ENCODE measurements around the gene CNTNAP2.

DNA sequence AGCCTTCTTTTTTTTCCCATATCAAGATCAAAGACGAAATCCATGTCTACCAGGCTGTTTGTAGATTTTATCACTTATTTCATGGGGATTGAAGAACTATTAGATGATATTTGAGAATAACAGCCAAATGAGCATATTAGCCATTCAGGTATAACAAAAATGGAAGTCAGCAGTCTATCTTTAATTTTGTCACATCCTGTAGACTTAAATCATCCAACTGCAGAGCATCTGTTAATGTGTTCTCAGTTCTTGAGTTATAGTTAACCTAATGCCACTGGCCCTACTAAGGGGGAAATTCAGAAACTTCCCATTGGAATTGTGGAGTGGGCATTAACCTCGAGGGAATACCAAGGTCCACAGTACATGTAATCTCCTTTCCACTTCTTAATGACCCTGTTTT lies 380.1 kb downstream of the CNTNAP2 start:
- TF ChIP-seq POLR2A (IDR thresholded peaks at IDR 0.05; ENCODE audit: low read length), result no peak
- TF ChIP-seq GATA1 (IDR thresholded peaks at IDR 0.05; ENCODE audit: low read depth, low read length), result no peak
